GOT3 (cell line): Measurements from ENCODE around the gene CSNK2B.
"Not testable (repeated sequence)": the region's sequence is repeated elsewhere in the genome, so short reads cannot be mapped to it uniquely, and the experiment has no call there.

Experiments used
- DNase-seq: peaks from one replicate; lab custom pipeline; 2025; ENCODE audit warnings: mixed read lengths; lab: John Stamatoyannopoulos, UW

Gene CSNK2B

GRCh38 chr6:31687860-31688693, 22.2 kb downstream of the CSNK2B start:
- no peak for DNase-seq

- DNase-seq = no peak
Observed at GRCh38 chr6:31689249-31690110, 23.6 kb downstream of the CSNK2B start.

- DNase-seq = no peak
Observed at GRCh38 chr6:31690231-31691077, 24.6 kb downstream of the CSNK2B start.

GRCh38 chr6:31691078-31691463, 25.2 kb downstream of the CSNK2B start:
- DNase-seq = no peak

- DNase-seq = no peak
Observed at GRCh38 chr6:31691564-31692108, 25.8 kb downstream of the CSNK2B start.

- no peak for DNase-seq
Observed at GRCh38 chr6:31692353-31692752, 26.5 kb downstream of the CSNK2B start.

- DNase-seq = no peak
Observed at GRCh38 chr6:31692886-31693285, 27.0 kb downstream of the CSNK2B start.

- no peak for DNase-seq
Observed at GRCh38 chr6:31693535-31693934, 27.7 kb downstream of the CSNK2B start.

- DNase-seq = no peak
Observed at GRCh38 chr6:31697555-31697954, 31.7 kb downstream of the CSNK2B start.

GRCh38 chr6:31700740-31701401, 35.0 kb downstream of the CSNK2B start:
- no peak for DNase-seq

GRCh38 chr6:31701666-31702404, 36.0 kb downstream of the CSNK2B start:
- DNase-seq = no peak

- DNase-seq = no peak
Observed at GRCh38 chr6:31702405-31702818, 36.5 kb downstream of the CSNK2B start.

GRCh38 chr6:31702819-31703716, 37.2 kb downstream of the CSNK2B start, which contains the start of gene ABHD16A:
TSS of gene ABHD16A (minus strand) at chr6:31703324. CDS start at chr6:31703281, 43 bp downstream.
- DNase-seq = peak; percentile 82

- DNase-seq = no peak
Observed at GRCh38 chr6:31705931-31706330, 40.1 kb downstream of the CSNK2B start.

- DNase-seq = no peak
Observed at GRCh38 chr6:31706599-31706998, 40.7 kb downstream of the CSNK2B start, which contains the start of gene LY6G6F. TSS of gene LY6G6F (plus strand) at chr6:31706866. CDS start at chr6:31706907, 41 bp downstream.

GRCh38 chr6:31707701-31708100, 41.8 kb downstream of the CSNK2B start:
- DNase-seq = no peak

- DNase-seq = no peak
Observed at GRCh38 chr6:31708224-31708623, 42.3 kb downstream of the CSNK2B start.

GRCh38 chr6:31709157-31709556, 43.3 kb downstream of the CSNK2B start:
- DNase-seq = not testable (repeated sequence)
